ENCODE measurements around the gene TRPV4. TPM values are rescaled to one million over a fixed set of nuclear protein-coding genes. Genes with fewer than 3 reads are reported as not detected.

The TRPV4 gene
- total RNA-seq, 1 experiment from 2014 or later = 3.1 TPM

DNA sequence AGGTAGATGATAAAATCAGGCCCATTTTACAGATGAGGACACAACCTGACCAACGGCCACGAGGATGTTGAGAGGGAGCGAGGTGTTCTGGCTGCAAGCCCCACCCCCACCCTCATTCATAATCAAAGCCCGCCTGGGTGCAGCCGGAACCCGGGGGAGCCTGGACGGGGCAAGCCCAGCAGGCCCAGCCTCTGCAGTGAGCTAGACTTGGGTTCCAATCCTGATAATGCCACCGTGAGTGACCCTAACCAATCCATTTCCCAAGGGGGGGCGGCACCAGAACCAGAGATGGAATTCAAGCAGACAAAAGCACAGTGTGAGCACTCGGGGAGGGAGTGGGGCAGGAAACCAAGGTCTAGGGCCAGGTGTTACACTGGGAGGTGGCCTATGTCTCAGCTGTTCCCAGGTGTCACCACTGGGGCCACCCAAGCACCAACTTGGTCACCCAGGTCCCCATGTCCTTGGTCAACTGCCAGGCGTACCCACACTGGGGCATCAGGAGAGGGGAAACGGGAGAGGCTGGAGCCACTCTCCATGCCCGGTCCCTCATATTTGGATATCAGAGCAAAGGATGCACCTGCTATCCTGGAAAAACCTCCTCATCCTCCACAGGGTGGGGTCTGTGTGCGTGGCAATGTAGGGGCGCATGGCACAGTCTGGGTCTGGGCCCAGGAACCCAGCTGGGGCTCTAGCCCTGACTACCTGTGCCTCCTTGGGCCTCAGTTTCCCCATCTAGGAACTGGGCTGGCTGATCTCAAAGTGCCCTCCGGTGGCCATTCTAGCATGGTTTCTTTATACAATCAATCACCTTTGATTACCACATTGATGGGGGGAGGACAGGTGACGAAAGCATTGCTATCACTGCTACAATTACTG is 61.2 kb downstream of the TRPV4 start:
- H3K79me2 ChIP-seq (ENCODE audit: low read depth) = peaks cover 20% of the 10 kb centered on the region
- BruUV-seq (replicated peaks) = no TSS peak
- peak overlapping the region; percentile 74; the same call in 1 of the 2 replicates for H2AFZ ChIP-seq

DNA sequence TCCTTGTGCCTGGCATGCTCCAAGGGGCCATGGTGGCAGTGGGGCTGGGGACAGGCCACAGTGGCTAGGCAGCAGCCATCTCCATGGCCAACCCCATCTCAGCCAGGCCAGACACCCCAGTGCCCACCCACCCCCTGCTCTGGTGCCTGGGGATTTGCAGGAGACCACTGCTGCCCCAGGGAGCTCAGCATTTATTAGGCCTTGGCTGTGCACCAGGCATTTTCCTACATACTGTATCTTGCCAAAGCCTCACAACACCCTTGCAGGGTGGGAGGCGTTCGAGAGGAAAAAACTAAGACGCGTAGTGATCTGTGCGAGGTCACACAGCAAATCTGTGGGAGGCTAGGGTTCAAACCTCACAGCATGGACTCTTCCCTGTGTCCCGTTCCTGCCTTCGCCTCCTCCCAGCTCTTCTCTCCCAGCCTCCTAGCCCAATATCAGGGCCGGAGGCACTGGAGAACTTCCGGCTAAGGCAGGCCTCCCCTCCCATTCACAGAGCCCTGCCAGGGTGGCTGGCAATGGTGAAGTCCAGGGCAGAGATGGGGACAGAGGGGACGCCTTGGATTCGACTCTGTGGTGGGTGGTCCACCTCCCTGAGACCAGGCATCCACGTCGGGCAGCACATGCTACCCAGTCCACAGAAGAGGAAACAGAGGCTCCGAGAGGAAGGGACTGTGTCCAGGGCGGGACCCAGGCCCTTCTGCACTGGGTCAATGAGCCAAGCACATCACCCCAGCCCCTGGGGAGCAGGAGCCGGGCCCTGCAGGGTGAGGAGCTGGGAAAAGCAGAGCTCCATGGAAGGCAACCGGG is 62.1 kb downstream of the TRPV4 start:
- Histone ChIP-seq H3K9me2 (ENCODE audit: insufficient read depth) (no peaks in the 10 kb centered on the region), H4K20me1 (ENCODE audit: insufficient read depth) (no peaks in the 10 kb centered on the region), H3K4me3 (no peak overlapping the region), H3K4me2 (no peak overlapping the region), H3K27me3 (ENCODE audit: insufficient read depth, low read depth) (no peaks in the 10 kb centered on the region), H3K79me2 (ENCODE audit: low read depth) (peaks cover 20% of the 10 kb centered on the region), H3K27ac (no peak overlapping the region), H3K4me1 (replicated peaks; ENCODE audit: insufficient read depth) (peaks cover 26% of the 10 kb centered on the region), H3K9me3 (ENCODE audit: insufficient read depth, low read depth) (no peaks in the 10 kb centered on the region), H3F3A (ENCODE audit: insufficient read depth, low read depth) (peaks cover 16% of the 10 kb centered on the region; the same call in 1 of the 2 replicates), H2AFZ (no peak overlapping the region), H3K36me3 (ENCODE audit: low read depth) (no peaks in the 10 kb centered on the region)
- intact Hi-C loops (cut with micrococcal nuclease; ENCODE audit: unreplicated experiment) = no loop called here
- no peak for DNase-seq
- POLR2A ChIA-PET (ENCODE audit: unreplicated experiment) = no interaction called here
- BruUV-seq (replicated peaks) = no TSS peak
- CTCF ChIA-PET = no interaction called here
- TF ChIP-seq, protein P1, sequence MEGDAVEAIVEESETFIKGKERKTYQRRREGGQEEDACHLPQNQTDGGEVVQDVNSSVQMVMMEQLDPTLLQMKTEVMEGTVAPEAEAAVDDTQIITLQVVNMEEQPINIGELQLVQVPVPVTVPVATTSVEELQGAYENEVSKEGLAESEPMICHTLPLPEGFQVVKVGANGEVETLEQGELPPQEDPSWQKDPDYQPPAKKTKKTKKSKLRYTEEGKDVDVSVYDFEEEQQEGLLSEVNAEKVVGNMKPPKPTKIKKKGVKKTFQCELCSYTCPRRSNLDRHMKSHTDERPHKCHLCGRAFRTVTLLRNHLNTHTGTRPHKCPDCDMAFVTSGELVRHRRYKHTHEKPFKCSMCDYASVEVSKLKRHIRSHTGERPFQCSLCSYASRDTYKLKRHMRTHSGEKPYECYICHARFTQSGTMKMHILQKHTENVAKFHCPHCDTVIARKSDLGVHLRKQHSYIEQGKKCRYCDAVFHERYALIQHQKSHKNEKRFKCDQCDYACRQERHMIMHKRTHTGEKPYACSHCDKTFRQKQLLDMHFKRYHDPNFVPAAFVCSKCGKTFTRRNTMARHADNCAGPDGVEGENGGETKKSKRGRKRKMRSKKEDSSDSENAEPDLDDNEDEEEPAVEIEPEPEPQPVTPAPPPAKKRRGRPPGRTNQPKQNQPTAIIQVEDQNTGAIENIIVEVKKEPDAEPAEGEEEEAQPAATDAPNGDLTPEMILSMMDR (conservative IDR thresholded peaks at IDR 0.05) = no peak
- TF ChIP-seq EZH2 (IDR thresholded peaks at IDR 0.05; ENCODE audit: low read depth) = no peak

More for the DNA sequence above, 61.2 kb downstream of the TRPV4 start:
- H3K9me2 ChIP-seq (ENCODE audit: insufficient read depth) = no peaks in the 10 kb centered on the region
- no peaks in the 10 kb centered on the region for H3K36me3 ChIP-seq (ENCODE audit: low read depth)
- peak overlapping the region; percentile 71 for H3K4me2 ChIP-seq
- no peaks in the 10 kb centered on the region for H4K20me1 ChIP-seq (ENCODE audit: insufficient read depth)
- CTCF ChIA-PET = interaction anchor here (1.2 to 1.3 kb wide), 2 partner anchors 174 to 198 kb away, joined by 3 to 4 read pairs; partner anchors contain the start of genes MMAB and MVK
- H3K4me3 ChIP-seq = peak overlapping the region; percentile 60
- H3K27me3 ChIP-seq (ENCODE audit: insufficient read depth, low read depth) = no peaks in the 10 kb centered on the region
- no peak for TF ChIP-seq EZH2 (IDR thresholded peaks at IDR 0.05; ENCODE audit: low read depth)
- TF ChIP-seq, protein P1 (conservative IDR thresholded peaks at IDR 0.05) = peak; percentile 42
- H3F3A ChIP-seq (ENCODE audit: insufficient read depth, low read depth) = peaks cover 16% of the 10 kb centered on the region; the same call in 1 of the 2 replicates
- H3K9me3 ChIP-seq (ENCODE audit: insufficient read depth, low read depth) = no peaks in the 10 kb centered on the region
- POLR2A ChIA-PET (ENCODE audit: unreplicated experiment) = no interaction called here
- no peak for DNase-seq
- H3K27ac ChIP-seq = no peak overlapping the region
- intact Hi-C loops (cut with micrococcal nuclease; ENCODE audit: unreplicated experiment) = no loop called here
- H3K4me1 ChIP-seq (replicated peaks; ENCODE audit: insufficient read depth) = peaks cover 26% of the 10 kb centered on the region

DNA sequence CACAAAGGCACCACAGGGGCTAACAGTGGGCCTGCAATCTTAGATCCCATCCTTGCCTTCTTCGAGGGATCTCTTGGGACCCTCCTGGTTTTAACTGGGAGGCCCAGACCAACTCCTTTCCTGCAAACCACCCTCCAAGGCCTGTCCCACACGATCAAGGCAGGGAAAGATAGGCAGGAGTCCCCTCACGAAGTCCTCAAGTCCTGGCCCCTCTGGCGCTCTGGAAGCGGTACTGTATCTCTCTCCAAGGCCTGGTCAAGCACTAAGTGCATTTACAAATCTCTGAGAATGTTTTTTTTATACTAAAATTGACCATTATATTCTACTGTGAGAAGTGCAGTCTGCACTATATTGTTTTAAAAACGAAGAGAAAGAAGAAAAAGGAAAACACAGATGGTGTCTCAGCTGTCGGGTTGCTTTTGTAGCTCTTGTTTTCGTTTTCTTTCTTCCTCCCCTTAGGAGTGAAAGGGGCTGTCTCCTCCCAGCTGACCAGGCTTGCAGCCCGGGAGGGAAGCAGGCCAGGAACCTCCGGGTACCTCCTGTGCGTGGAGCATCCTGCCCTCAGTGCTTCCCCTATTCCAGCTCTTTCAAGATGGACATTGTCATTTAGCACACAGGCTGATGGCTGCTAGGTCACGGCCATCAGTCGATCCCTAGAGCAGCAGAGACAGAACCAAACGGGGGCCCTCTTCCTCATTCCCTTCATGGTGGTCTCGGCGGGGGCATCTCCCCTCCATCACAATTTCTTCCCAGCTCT is 62.9 kb downstream of the TRPV4 start:
- Histone ChIP-seq H3K4me3 (no peak overlapping the region), H3K9me3 (ENCODE audit: insufficient read depth, low read depth) (no peaks in the 10 kb centered on the region), H3F3A (ENCODE audit: insufficient read depth, low read depth) (peaks cover 16% of the 10 kb centered on the region; the same call in 1 of the 2 replicates), H3K4me2 (no peak overlapping the region), H3K27me3 (ENCODE audit: insufficient read depth, low read depth) (no peaks in the 10 kb centered on the region), H3K79me2 (ENCODE audit: low read depth) (peaks cover 20% of the 10 kb centered on the region), H2AFZ (no peak overlapping the region), H3K9me2 (ENCODE audit: insufficient read depth) (no peaks in the 10 kb centered on the region), H4K20me1 (ENCODE audit: insufficient read depth) (no peaks in the 10 kb centered on the region), H3K4me1 (replicated peaks; ENCODE audit: insufficient read depth) (peaks cover 26% of the 10 kb centered on the region), H3K36me3 (ENCODE audit: low read depth) (no peaks in the 10 kb centered on the region), H3K27ac (no peak overlapping the region)
- ChIA-PET POLR2A (ENCODE audit: unreplicated experiment) (no interaction called here), CTCF (no interaction called here)
- BruUV-seq (replicated peaks) = no TSS peak
- intact Hi-C loops (cut with micrococcal nuclease; ENCODE audit: unreplicated experiment) = no loop called here
- TF ChIP-seq, protein P1 (conservative IDR thresholded peaks at IDR 0.05) = no peak
- TF ChIP-seq EZH2 (IDR thresholded peaks at IDR 0.05; ENCODE audit: low read depth) = no peak
- DNase-seq = no peak

All from PC-9 (cell line).